Neural progenitor cell (in vitro differentiated cells): ENCODE data around the gene UROC1.

ENCODE experiments used
- EZH2 ChIP-seq: fragments of 200-600 bp; sonication (generic); IDR thresholded peaks from 2 replicates; pipeline ENCODE4 v1.6.1; 2017; ENCODE audit warnings: antibody characterized with exemption, mild to moderate bottlenecking, moderate library complexity
- TF ChIP-seq, protein P1 (sequence below): fragments of 200-600 bp; sonication (generic); IDR thresholded peaks from 2 replicates; pipeline ENCODE4 v1.5.1; 2017; ENCODE audit warnings: antibody characterized with exemption, mild to moderate bottlenecking

DNA sequence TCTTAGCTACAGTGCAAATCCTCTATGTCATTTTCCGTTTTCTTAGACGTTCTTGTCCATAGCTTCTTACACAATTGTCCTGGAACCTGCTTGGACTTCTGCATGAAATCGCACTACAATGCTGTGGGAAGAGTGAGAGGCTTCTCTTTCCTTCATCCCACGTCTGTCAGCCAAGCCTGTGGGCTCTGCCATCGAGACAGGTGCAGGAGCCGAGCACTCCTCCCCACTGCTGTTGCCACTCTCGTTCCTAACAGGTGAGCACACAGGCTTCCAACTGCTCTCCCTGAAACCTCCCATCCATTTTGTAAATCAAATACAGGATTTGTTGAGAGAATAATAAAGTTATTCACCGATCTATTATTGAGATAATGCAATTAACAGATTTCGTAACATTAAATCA is 65.4 kb downstream of the UROC1 start:
- TF ChIP-seq, protein P1, sequence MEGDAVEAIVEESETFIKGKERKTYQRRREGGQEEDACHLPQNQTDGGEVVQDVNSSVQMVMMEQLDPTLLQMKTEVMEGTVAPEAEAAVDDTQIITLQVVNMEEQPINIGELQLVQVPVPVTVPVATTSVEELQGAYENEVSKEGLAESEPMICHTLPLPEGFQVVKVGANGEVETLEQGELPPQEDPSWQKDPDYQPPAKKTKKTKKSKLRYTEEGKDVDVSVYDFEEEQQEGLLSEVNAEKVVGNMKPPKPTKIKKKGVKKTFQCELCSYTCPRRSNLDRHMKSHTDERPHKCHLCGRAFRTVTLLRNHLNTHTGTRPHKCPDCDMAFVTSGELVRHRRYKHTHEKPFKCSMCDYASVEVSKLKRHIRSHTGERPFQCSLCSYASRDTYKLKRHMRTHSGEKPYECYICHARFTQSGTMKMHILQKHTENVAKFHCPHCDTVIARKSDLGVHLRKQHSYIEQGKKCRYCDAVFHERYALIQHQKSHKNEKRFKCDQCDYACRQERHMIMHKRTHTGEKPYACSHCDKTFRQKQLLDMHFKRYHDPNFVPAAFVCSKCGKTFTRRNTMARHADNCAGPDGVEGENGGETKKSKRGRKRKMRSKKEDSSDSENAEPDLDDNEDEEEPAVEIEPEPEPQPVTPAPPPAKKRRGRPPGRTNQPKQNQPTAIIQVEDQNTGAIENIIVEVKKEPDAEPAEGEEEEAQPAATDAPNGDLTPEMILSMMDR, result no peak
- no peak for TF ChIP-seq EZH2
